Cerebellar cortex (tissue), 1 donor: ENCODE results near the gene HS3ST3A1.
"Not testable (repeated sequence)": the region's sequence is repeated elsewhere in the genome, so short reads cannot be mapped to it uniquely, and the experiment has no call there.

ENCODE experiments used
- DNase-seq: peaks from one replicate; pipeline ENCODE4 v3.0.0-alpha.2; 2015; ENCODE audit warnings: low spot score

Gene HS3ST3A1

GRCh38 chr17:13538841-13539411 lies 62.8 kb downstream of the HS3ST3A1 start:
- DNase-seq, result no peak

- no peak for DNase-seq
These were observed 63.7 kb downstream of the HS3ST3A1 start for GRCh38 chr17:13537871-13538643.

GRCh38 chr17:13537167-13537731 lies 64.5 kb downstream of the HS3ST3A1 start:
- DNase-seq, result no peak

- DNase-seq, result no peak
These were observed 66.8 kb downstream of the HS3ST3A1 start for GRCh38 chr17:13534946-13535345.

- DNase-seq, result no peak
These were observed 70.0 kb downstream of the HS3ST3A1 start for GRCh38 chr17:13531721-13532120.

- no peak for DNase-seq
These were observed 75.9 kb downstream of the HS3ST3A1 start for GRCh38 chr17:13525876-13526275.

GRCh38 chr17:13523164-13523563 lies 78.6 kb downstream of the HS3ST3A1 start:
- DNase-seq, result no peak

GRCh38 chr17:13522749-13523148 lies 79.0 kb downstream of the HS3ST3A1 start:
- DNase-seq, result no peak

- no peak for DNase-seq
These were observed 79.9 kb downstream of the HS3ST3A1 start for GRCh38 chr17:13521784-13522183.

- no peak for DNase-seq
These were observed 80.7 kb downstream of the HS3ST3A1 start for GRCh38 chr17:13520899-13521572.

GRCh38 chr17:13518261-13519000 lies 83.3 kb downstream of the HS3ST3A1 start:
- no peak for DNase-seq

GRCh38 chr17:13513039-13513405 lies 88.7 kb downstream of the HS3ST3A1 start:
- no peak for DNase-seq

GRCh38 chr17:13510062-13510461 lies 91.7 kb downstream of the HS3ST3A1 start:
- DNase-seq, result no peak

- no peak for DNase-seq
These were observed 92.2 kb downstream of the HS3ST3A1 start for GRCh38 chr17:13509527-13509926.

- no peak for DNase-seq
These were observed 92.8 kb downstream of the HS3ST3A1 start for GRCh38 chr17:13508896-13509295.

- DNase-seq, result no peak
These were observed 98.2 kb downstream of the HS3ST3A1 start for GRCh38 chr17:13503526-13503925.

GRCh38 chr17:13502263-13502662 lies 99.5 kb downstream of the HS3ST3A1 start:
- no peak for DNase-seq

- no peak for DNase-seq
These were observed 100.8 kb downstream of the HS3ST3A1 start for GRCh38 chr17:13500947-13501346.

GRCh38 chr17:13498184-13498583 lies 103.5 kb downstream of the HS3ST3A1 start:
- no peak for DNase-seq

GRCh38 chr17:13496553-13497056 lies 105.1 kb downstream of the HS3ST3A1 start:
- not testable (repeated sequence) for DNase-seq

GRCh38 chr17:13495423-13495822 lies 106.3 kb downstream of the HS3ST3A1 start:
- DNase-seq, result no peak

- DNase-seq, result no peak
These were observed 109.0 kb downstream of the HS3ST3A1 start for GRCh38 chr17:13492737-13493122.
